Measurements from ENCODE around the gene SLC10A1. TPM values are rescaled to one million over a fixed set of nuclear protein-coding genes. Genes with fewer than 3 reads are reported as not detected.

Gene SLC10A1
- total RNA-seq = not detected

DNA sequence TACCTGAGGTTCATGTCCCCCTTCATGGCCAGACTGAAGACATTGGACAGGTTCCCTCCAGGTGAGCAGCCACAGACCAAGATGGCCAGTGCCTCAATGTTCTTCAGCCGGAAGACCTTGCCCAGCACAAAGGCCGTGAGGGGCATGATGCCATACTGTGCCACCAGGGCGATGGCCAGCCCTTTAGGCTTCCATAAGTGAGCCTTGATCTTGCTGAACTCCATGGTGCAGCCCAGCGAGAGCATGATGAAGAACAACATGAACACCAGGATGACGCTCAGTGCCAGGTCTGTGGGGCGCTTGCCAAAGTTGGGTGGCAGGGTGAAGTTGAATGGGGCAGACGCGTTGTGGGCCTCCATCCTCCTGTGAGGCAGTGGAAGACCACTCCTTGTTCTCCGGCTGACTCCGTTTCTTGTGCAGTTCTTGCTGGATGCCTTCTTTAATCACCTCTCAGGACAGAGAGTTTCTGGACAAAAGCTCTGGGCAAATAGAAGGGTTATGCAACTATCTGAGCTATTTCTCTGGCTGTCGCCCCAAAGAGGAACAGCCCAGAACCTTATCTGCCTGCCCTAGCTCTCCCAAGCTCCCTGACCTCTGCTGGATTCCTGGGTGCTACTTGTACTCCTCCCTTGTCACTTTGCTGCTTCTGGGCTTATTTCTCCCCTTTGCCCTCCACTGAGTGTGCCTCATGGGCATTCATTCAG, at the start of gene SLC10A1:
Gene SLC10A1, minus strand, starts transcription at position 445 of the 704 bp plus-strand sequence. Its CDS starts 86 bp downstream, at position 359.
- Mint-ChIP-seq H3K4me1 (no peaks in the 10 kb centered on the region), H3K27ac (peak within 1 kb of the TSS; percentile 4), H3K9me3 (peaks cover 2% of the 10 kb centered on the region), H3K27me3 (peaks cover 3% of the 10 kb centered on the region), H3K4me3 (no peak within 1 kb of the TSS), H3K36me3 (no peaks in the 10 kb centered on the region)
- DNase-seq = no peak
- POLR2A ChIA-PET = no interaction called here
- ATAC-seq (ENCODE audit: low read depth) = no peak

DNA sequence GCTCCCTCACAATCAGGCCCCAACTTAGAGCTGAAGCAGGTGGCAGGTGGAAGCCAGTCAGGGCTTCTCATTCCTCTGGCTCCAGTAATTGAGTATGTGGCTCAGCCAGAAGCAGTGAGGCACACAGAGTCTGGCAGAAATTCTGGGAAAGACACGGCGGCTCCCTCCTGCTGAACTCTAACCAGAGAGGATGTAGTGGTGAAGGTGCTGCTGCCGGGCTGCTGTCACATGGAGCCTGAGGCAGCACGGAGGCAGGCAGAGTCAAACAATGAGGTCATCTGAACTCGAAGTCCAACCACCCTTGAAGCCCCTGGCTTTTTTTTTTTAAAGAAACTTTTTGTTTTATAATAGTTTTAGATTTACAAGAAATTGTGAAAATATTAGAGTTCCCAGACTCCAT, 48.7 kb upstream of the SLC10A1 start:
- no peaks in the 10 kb centered on the region for H3K36me3 Mint-ChIP-seq
- no peak overlapping the region for H3K27ac Mint-ChIP-seq
- no peak overlapping the region for H3K4me3 Mint-ChIP-seq
- DNase-seq (no peak), ATAC-seq (ENCODE audit: low read depth) (peak; percentile 54)
- POLR2A ChIA-PET = no interaction called here
- no peaks in the 10 kb centered on the region for H3K9me3 Mint-ChIP-seq
- peaks cover 2% of the 10 kb centered on the region for H3K4me1 Mint-ChIP-seq
- peaks cover 10% of the 10 kb centered on the region for H3K27me3 Mint-ChIP-seq

DNA sequence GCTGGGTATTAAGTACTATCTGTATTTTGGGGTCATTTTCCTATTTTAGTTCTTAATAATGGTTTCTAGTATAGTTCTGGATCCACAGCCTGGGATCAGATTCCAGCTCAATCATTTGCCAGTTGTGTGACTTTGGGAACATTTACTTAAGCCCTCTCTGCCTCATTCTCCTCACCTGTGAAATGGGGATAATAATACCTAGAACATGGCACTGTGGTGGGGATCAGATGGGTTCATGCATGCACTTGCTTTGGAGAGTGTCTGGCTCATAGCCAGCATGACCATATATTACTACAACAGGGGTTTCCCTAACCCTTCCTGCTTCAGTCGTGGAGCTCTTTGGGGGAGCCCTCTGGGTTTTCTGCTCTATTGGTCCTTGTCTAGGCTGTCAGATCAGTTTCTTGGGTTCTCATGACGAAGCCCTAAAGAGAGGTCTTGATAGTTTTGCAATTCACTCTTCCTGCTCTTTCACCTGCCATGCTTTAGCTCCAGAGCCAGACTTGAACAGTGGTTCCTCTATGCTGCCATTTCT, 48.1 kb upstream of the SLC10A1 start:
- no peaks in the 10 kb centered on the region for H3K9me3 Mint-ChIP-seq

DNA sequence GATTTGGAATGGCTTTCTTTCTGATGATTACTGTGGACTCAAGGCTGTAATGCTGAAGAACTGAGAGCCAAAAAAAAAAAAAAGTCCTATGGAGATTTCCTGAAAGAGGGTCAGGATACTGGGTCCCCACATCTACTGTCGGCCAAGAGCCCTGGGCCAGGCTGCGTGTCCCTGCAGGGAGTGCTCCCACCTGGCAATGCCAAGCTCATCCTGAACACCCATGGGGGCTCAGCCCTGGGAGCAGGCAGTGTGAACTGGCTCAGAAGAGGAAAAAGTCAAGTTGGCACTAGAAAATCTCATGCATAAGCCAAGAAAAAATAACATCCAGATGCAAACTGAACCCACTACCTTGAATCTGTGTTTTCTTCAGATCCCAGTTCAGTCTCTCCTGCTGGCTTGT, 47.1 kb upstream of the SLC10A1 start:
- ATAC-seq (ENCODE audit: low read depth) = no peak
- no peak for DNase-seq
- Mint-ChIP-seq H3K4me1 (peaks cover 2% of the 10 kb centered on the region), H3K27me3 (peaks cover 6% of the 10 kb centered on the region), H3K4me3 (no peak overlapping the region), H3K36me3 (no peaks in the 10 kb centered on the region), H3K27ac (no peak overlapping the region), H3K9me3 (no peaks in the 10 kb centered on the region)
- POLR2A ChIA-PET = no interaction called here

More for the DNA sequence above, 48.1 kb upstream of the SLC10A1 start:
- POLR2A ChIA-PET = no interaction called here
- Mint-ChIP-seq H3K36me3 (no peaks in the 10 kb centered on the region), H3K27me3 (peaks cover 10% of the 10 kb centered on the region), H3K27ac (no peak overlapping the region), H3K4me1 (peaks cover 2% of the 10 kb centered on the region), H3K4me3 (no peak overlapping the region)
- ATAC-seq (ENCODE audit: low read depth) (no peak), DNase-seq (no peak)

DNA sequence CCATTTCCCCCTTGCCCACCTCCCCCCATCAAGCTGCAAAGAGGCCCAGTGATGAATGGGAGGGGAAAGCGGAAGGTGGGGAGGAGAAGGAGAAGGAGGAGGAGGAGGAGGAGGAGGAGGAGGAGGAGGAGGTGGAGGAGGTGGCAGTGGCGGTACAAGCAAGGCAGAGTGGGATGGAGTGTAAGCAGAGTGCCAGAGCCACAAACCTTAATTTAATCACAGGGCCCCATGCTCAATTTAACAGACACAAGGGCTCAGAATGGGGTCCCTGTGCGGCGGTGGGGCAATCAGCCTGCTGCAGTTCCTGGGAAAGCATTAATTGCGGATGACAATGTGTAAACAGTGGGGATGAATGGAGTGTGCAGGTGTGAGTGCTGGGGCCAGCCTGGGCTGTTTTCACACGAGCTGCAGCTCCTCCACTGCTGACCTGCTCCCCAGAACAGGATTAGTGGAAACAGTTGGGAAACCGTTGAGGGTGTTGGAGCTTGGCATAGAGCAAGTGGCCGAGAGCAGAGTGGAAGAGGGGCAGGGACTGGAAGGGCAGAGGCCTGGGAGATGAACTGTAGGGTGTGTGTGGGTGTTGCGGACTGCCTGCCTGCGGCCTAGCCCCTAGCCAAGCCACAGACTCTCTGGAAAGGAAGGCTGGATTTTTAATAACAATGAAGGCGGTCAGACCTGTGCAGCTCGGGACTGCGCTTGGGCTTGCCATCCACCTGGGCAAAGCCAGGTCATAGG, 45.8 kb upstream of the SLC10A1 start:
- Mint-ChIP-seq H3K4me1 (peaks cover 2% of the 10 kb centered on the region), H3K9me3 (no peaks in the 10 kb centered on the region)

DNA sequence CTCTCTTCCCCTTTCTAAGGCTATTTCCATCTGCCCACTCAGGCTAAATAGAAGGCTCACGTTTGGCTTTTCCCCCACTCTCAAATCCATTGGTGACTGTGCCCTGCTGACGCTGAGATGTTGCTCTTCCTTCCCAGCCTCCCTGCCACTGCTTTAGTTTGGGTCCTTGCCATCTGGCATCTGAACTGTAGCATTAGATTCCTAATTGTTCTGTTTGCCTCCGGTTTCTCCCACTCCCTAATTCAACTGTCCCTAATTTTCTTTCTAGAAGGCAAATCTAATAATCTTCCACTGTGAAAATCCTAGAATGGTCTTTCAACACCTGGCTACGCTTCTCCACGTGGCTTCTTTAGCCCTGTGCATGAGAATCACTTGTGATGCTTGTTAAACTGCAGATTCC, 44.6 kb upstream of the SLC10A1 start:
- Mint-ChIP-seq H3K36me3 (no peaks in the 10 kb centered on the region), H3K27me3 (peaks cover 2% of the 10 kb centered on the region), H3K4me3 (no peak overlapping the region), H3K4me1 (peaks cover 2% of the 10 kb centered on the region), H3K9me3 (no peaks in the 10 kb centered on the region), H3K27ac (no peak overlapping the region)
- ATAC-seq (ENCODE audit: low read depth) (no peak), DNase-seq (no peak)
- POLR2A ChIA-PET = no interaction called here

More for the DNA sequence above, 45.8 kb upstream of the SLC10A1 start:
- DNase-seq = no peak
- peaks cover 2% of the 10 kb centered on the region for H3K27me3 Mint-ChIP-seq
- H3K4me3 Mint-ChIP-seq = no peak overlapping the region
- POLR2A ChIA-PET = no interaction called here
- H3K36me3 Mint-ChIP-seq = no peaks in the 10 kb centered on the region
- no peak overlapping the region for H3K27ac Mint-ChIP-seq
- ATAC-seq (ENCODE audit: low read depth) = no peak

DNA sequence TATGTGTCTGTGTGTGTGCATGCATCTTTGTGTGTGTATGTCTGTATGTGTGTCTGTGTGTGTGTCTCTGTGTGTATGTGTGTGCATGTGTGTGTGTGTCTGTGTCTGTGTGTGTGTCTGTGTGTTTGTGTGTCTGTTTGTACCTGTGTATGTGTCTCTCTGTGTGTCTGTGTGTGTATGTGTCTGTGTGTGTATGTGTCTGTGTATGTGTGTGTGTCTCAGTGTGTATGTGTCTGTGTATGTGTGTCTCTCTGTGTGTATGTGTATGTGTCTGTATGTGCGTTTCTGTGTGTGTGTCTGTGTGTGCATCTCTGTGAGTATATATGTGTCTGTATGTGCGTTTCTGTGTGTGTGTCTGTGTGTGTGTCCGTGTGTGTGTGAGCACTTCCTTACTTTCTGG, 42.6 kb upstream of the SLC10A1 start:
- no peak for DNase-seq
- no peaks in the 10 kb centered on the region for H3K9me3 Mint-ChIP-seq
- POLR2A ChIA-PET = no interaction called here
- no peak for ATAC-seq (ENCODE audit: low read depth)
- no peak overlapping the region for H3K4me3 Mint-ChIP-seq
- no peak overlapping the region for H3K27ac Mint-ChIP-seq
- no peaks in the 10 kb centered on the region for H3K36me3 Mint-ChIP-seq
- H3K4me1 Mint-ChIP-seq = no peaks in the 10 kb centered on the region
- peaks cover 7% of the 10 kb centered on the region for H3K27me3 Mint-ChIP-seq

DNA sequence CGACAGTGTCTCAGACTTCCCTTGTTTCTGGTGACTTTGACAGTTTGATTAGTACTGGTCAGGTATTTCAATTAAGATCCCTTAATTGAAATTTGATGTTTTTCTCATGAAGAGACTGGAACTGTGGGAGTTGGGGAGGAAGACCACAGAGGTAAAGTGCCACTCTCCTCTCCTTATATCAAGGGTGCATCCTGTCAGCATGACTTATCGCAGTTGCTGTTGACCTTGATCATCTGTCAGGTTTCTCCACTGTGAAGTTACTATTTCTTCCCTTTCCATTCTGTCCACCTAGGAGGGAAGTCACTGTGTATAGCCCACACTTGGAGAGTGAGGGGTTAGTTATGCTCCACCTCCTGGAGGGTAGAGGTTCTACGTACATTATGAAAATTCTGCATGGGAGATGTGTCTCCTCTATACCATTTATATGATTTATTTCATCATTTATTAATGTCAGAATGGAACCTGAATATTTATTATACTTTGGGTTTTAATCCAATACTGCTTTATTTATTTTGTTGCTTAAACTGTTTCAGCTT, 41.9 kb upstream of the SLC10A1 start:
- Mint-ChIP-seq H3K9me3 (no peaks in the 10 kb centered on the region), H3K4me3 (no peak overlapping the region), H3K4me1 (no peaks in the 10 kb centered on the region), H3K36me3 (no peaks in the 10 kb centered on the region), H3K27me3 (peaks cover 12% of the 10 kb centered on the region), H3K27ac (no peak overlapping the region)
- POLR2A ChIA-PET = no interaction called here
- ATAC-seq (ENCODE audit: low read depth) = no peak
- DNase-seq = no peak

DNA sequence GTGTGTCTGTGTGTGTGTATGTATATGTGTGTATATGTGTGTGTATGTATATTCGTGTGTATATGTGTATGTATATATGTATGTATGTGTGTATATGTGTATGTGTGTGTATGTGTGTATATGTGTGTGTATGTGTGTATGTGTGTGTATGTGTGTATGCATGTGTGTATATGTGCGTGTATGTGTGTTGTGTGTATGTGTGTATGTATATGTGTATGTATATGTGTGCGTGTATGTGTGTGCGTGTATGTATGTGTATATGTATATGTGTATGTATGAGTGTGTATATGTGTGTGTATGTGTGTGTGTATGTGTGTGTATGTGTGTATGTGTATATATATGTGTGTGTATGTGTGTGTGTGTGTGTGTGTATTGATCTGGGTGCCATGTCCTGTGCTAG, 31.8 kb upstream of the SLC10A1 start:
- ATAC-seq (ENCODE audit: low read depth) (no peak), DNase-seq (no peak)
- Mint-ChIP-seq H3K27ac (no peak overlapping the region), H3K4me1 (no peaks in the 10 kb centered on the region), H3K4me3 (no peak overlapping the region), H3K9me3 (no peaks in the 10 kb centered on the region), H3K27me3 (peaks cover 28% of the 10 kb centered on the region), H3K36me3 (no peaks in the 10 kb centered on the region)
- POLR2A ChIA-PET = interaction anchor here (0.7 kb wide), 1 partner anchor 195 kb away, joined by 3 read pairs; no protein-coding TSS in a partner anchor

DNA sequence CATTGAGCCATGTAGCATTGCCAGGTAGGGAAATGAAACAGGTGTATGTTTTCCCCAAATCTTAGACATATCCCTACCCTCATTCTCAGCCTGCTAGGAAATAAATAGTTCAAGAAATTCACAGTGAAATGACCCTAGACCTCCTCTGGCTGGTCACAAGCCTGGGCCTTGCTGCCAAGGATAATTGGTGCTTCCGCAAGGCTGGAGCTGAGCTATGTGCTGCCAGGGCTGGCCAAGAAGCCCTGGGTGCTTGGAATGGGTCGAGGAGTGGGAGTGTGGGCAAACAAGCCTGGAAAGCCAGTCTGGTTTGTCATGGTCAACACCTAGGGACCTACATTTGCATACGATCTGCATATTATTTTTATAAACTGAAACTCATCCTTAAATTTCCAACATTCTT, 31.3 kb upstream of the SLC10A1 start:
- Mint-ChIP-seq H3K36me3 (no peaks in the 10 kb centered on the region), H3K9me3 (no peaks in the 10 kb centered on the region), H3K4me3 (no peak overlapping the region), H3K4me1 (no peaks in the 10 kb centered on the region), H3K27ac (no peak overlapping the region), H3K27me3 (peaks cover 24% of the 10 kb centered on the region)
- POLR2A ChIA-PET = no interaction called here
- DNase-seq (no peak), ATAC-seq (ENCODE audit: low read depth) (no peak)

DNA sequence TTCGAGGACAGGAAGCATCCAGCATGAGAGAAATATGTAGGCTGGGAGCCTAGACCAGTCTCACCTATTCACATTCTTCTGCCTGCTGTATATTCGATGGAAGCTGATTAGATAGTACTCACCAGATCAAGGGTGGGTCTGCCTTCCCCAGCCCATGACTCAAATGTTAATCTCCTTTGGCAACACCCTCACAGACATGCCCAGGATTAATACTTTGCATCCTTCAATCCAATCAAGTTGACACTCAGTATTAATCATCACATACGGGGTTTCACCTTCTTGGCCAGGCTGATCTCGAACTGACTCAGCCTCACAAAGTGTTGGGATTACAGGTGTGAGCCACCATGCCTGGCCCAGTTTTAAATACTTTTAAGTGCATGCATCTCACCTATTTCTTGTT, 30.5 kb upstream of the SLC10A1 start:
- no peaks in the 10 kb centered on the region for H3K4me1 Mint-ChIP-seq
- no peak for DNase-seq
- POLR2A ChIA-PET = no interaction called here
- no peaks in the 10 kb centered on the region for H3K36me3 Mint-ChIP-seq
- H3K9me3 Mint-ChIP-seq = no peaks in the 10 kb centered on the region
- ATAC-seq (ENCODE audit: low read depth) = no peak
- H3K27ac Mint-ChIP-seq = no peak overlapping the region
- H3K4me3 Mint-ChIP-seq = no peak overlapping the region
- H3K27me3 Mint-ChIP-seq = peaks cover 19% of the 10 kb centered on the region

DNA sequence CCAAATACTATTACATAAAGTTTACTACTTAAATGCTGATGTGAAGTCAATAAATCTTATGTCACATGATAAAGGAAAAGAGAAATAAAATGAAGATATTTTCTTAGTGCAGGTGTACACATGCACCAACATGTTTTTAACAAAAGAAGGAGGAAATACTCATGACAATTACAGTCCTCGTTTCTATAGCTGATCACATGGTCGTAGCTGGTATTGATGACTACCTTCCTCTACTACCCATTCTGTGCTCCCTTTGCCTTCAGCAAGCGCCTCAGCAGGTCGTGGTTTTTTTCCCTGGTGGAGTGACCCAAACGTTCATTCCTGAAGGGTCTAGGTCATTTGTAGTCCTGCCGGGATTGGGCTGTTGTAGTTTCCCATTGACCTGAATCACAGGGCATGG, 25.4 kb upstream of the SLC10A1 start:
- Mint-ChIP-seq H3K4me1 (peaks cover 2% of the 10 kb centered on the region), H3K27me3 (peaks cover 8% of the 10 kb centered on the region), H3K27ac (no peak overlapping the region), H3K9me3 (no peaks in the 10 kb centered on the region), H3K36me3 (no peaks in the 10 kb centered on the region), H3K4me3 (no peak overlapping the region)
- ATAC-seq (ENCODE audit: low read depth) = no peak
- POLR2A ChIA-PET = no interaction called here
- DNase-seq = no peak

DNA sequence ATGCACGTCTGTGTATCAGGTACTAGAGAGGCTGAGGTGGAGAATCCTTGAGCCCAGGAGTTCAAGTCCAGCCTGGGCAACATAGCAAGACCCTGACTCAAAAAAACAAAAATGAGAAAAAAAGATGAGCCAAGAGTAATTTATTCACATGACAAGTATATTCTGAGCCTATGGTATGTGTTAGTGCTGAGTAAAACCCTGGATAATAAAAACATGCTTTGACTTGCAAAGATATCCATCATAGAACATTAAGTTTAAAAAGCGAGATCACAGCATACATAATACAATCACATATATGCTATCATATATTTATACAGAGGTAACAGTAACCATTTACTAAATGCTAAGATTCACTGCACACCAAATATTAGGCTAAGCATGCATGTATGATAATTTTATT, 23.9 kb upstream of the SLC10A1 start:
- Mint-ChIP-seq H3K27ac (no peak overlapping the region), H3K4me3 (no peak overlapping the region), H3K36me3 (no peaks in the 10 kb centered on the region), H3K9me3 (no peaks in the 10 kb centered on the region), H3K4me1 (peaks cover 2% of the 10 kb centered on the region), H3K27me3 (peaks cover 5% of the 10 kb centered on the region)
- no peak for DNase-seq
- no peak for ATAC-seq (ENCODE audit: low read depth)
- POLR2A ChIA-PET = no interaction called here

DNA sequence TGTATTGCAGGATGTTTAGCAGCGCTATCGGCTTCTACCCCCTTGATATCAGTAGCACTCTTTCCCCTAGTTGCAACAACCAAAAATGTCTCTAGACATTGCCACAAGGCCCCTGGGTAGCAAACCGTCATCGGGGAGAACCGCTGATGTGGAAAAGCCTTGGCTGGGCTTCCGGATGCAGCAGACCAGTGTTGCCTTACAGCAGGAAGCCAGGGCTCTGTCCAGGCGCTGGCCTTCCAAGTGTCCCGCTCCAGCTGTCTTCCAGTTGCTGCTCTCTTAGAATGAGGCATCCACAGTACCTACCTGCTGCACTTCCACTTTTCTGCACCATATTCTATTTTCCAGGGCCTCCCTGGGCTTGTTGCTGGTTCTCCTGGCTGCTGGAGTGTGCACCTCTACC, 22.6 kb upstream of the SLC10A1 start:
- H3K4me3 Mint-ChIP-seq = no peak overlapping the region
- peaks cover 5% of the 10 kb centered on the region for H3K27me3 Mint-ChIP-seq
- DNase-seq = no peak
- POLR2A ChIA-PET = no interaction called here
- peaks cover 2% of the 10 kb centered on the region for H3K4me1 Mint-ChIP-seq
- no peak overlapping the region for H3K27ac Mint-ChIP-seq
- H3K9me3 Mint-ChIP-seq = no peaks in the 10 kb centered on the region
- no peaks in the 10 kb centered on the region for H3K36me3 Mint-ChIP-seq
- ATAC-seq (ENCODE audit: low read depth) = no peak
